A673 (cell line): Measurements from ENCODE around the gene MTTP. TPM values are rescaled to one million over a fixed set of nuclear protein-coding genes. Genes with fewer than 3 reads are reported as not detected.

Source experiments
- BruUV-seq: library from RNA; stranded (reverse); fragments of 400-500 nt; replicated peaks from 2 replicates; lab custom pipeline; 2021; lab: Mats Ljungman, UMichigan
- CTCF ChIA-PET: fragments of 300-600 bp; sonication (Branson Sonifier 250); formaldehyde crosslinking; loops from one replicate; lab custom pipeline; 2022; ENCODE audit warnings: antibody characterized with exemption; lab: Charles Lee
- POLR2A ChIA-PET: fragments of 300-600 bp; sonication (Branson Sonifier 250); formaldehyde crosslinking; loops from one replicate; lab custom pipeline; 2022; ENCODE audit warnings: antibody characterized with exemption; ENCODE audit not compliant: low non-redundant PET; lab: Charles Lee
- DNase-seq: peaks from one replicate; pipeline ENCODE4 v3.0.0-alpha.2; 2015; ENCODE audit warnings: low spot score
- H3K27ac ChIP-seq: fragments of 200-600 bp; sonication (generic); 2 replicates; pipeline ENCODE4 v1.5.1; 2016; ENCODE audit warnings: mixed run types, low read depth, mild to moderate bottlenecking, mixed read lengths, antibody characterized with exemption, low read length; ENCODE audit not compliant: poor library complexity, severe bottlenecking
- H3K27me3 ChIP-seq: fragments of 200-600 bp; sonication (generic); replicated peaks from 2 replicates; pipeline ENCODE4 v1.6.1; 2017; ENCODE audit warnings: mixed run types, low read depth, mild to moderate bottlenecking, mixed read lengths, antibody characterized with exemption, low read length; ENCODE audit not compliant: insufficient read depth, poor library complexity
- H3K36me3 ChIP-seq: fragments of 200-600 bp; sonication (generic); 2 replicates; pipeline ENCODE4 v1.6.1; 2016; ENCODE audit warnings: mixed run types, mild to moderate bottlenecking, mixed read lengths, antibody characterized with exemption, low read length; ENCODE audit not compliant: insufficient read depth, poor library complexity, severe bottlenecking
- H3K4me1 ChIP-seq: fragments of 200-600 bp; sonication (generic); 2 replicates; pipeline ENCODE4 v1.6.1; 2017; ENCODE audit warnings: mixed run types, mild to moderate bottlenecking, mixed read lengths, antibody characterized with exemption, low read length; ENCODE audit not compliant: insufficient read depth, poor library complexity, severe bottlenecking
- H3K4me3 ChIP-seq: fragments of 200-600 bp; sonication (generic); 2 replicates; pipeline ENCODE4 v1.5.1; 2016; ENCODE audit warnings: low read depth, mixed run types, mild to moderate bottlenecking, mixed read lengths, low read length; ENCODE audit not compliant: poor library complexity, severe bottlenecking
- H3K9me3 ChIP-seq: fragments of 200-600 bp; sonication (generic); 2 replicates; pipeline ENCODE4 v1.6.1; 2016; ENCODE audit warnings: mixed run types, low read depth, mild to moderate bottlenecking, mixed read lengths, antibody characterized with exemption, low read length; ENCODE audit not compliant: poor library complexity, severe bottlenecking
- EZH2 ChIP-seq: fragments of 200-600 bp; sonication (generic); IDR thresholded peaks from 2 replicates; pipeline ENCODE4 v1.6.1; 2017; ENCODE audit warnings: borderline replicate concordance, low read depth, mild to moderate bottlenecking, mixed read lengths, antibody characterized with exemption, low read length; ENCODE audit not compliant: poor library complexity, severe bottlenecking
- intact Hi-C: fragments of 100-400 bp; cut with micrococcal nuclease; formaldehyde crosslinking; loops from one replicate; pipeline ENCODE4 v1.10.0; 2022; ENCODE audit not compliant: unreplicated experiment
- total RNA-seq: library from RNA; stranded (reverse); gene quantifications from 2 replicates; pipeline ENCODE4 v1.2.3, GENCODE V29; 2021
- TF ChIP-seq, protein P1 (sequence below): fragments of 300-800, 200-600 bp; sonication (generic); conservative IDR thresholded peaks from 2 replicates; pipeline ENCODE4 v1.5.1; 2017; ENCODE audit warnings: low read depth, mild to moderate bottlenecking, antibody characterized with exemption, low read length, moderate library complexity, mixed read lengths

The MTTP gene
- total RNA-seq, 1 experiment from 2014 or later = not detected

DNA sequence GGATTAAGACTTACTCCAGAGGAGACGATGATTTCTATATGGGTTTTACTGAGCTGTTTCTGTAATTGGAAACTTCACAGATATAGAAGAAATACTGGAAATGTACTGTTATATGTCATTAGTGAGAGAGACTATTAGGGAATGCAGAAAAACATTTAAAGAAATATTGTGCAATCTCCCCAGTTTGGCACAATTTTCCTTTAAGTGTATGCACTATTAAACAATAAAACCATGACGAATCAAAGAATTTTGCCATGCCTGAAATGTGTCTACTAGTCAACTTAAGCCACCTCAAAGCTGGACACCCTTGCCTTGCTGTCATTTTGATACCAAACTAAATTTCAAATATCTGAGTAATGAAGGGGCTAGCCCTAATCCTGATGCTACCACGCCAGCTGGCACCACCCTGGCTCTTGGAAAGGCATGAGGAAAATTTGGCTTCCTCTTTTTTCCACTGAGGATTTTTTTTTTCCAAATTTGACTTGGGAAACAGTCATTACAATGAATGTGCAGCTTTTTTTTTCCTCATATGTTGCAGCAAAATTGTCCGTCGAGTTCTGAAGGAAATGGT lies 36.1 kb downstream of the MTTP start:
- Histone ChIP-seq H3K27me3 (peaks cover 67% of the 10 kb centered on the region), H3K27ac (no peak overlapping the region), H3K36me3 (no peaks in the 10 kb centered on the region), H3K4me1 (no peaks in the 10 kb centered on the region), H3K4me3 (no peak overlapping the region), H3K9me3 (no peaks in the 10 kb centered on the region)
- TF ChIP-seq, protein P1, sequence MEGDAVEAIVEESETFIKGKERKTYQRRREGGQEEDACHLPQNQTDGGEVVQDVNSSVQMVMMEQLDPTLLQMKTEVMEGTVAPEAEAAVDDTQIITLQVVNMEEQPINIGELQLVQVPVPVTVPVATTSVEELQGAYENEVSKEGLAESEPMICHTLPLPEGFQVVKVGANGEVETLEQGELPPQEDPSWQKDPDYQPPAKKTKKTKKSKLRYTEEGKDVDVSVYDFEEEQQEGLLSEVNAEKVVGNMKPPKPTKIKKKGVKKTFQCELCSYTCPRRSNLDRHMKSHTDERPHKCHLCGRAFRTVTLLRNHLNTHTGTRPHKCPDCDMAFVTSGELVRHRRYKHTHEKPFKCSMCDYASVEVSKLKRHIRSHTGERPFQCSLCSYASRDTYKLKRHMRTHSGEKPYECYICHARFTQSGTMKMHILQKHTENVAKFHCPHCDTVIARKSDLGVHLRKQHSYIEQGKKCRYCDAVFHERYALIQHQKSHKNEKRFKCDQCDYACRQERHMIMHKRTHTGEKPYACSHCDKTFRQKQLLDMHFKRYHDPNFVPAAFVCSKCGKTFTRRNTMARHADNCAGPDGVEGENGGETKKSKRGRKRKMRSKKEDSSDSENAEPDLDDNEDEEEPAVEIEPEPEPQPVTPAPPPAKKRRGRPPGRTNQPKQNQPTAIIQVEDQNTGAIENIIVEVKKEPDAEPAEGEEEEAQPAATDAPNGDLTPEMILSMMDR = no peak
- TF ChIP-seq EZH2 = no peak
- BruUV-seq = no TSS peak
- intact Hi-C loops = no loop called here
- DNase-seq = no peak
- POLR2A ChIA-PET = interaction anchor here (0.6 kb wide), 2 partner anchors 20 to 87 kb away, joined by 3 read pairs; no protein-coding TSS in a partner anchor
- CTCF ChIA-PET = interaction anchor here (0.6 kb wide), 1 partner anchor 162 kb away, joined by 3 read pairs; no protein-coding TSS in a partner anchor

DNA sequence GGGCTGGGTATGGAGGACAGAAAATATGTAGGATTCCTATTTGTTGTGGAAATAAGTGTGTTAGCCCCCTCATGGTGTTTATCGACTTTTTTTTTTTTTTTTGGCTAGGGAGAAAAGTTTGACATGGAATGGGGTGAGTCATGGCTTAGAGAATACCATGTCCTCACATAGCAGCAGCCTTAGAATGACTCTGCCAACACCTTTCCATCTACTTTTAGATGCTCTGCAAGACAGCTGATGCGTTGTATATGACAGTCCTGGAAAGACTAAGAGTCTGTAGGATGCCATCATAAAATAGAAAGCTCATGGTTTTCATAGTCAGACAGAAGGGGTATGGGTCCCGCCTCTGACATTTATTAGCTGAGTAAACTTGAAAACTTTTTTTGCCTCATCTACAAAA lies 37.7 kb downstream of the MTTP start:
- no TSS peak for BruUV-seq
- intact Hi-C loops = no loop called here

DNA sequence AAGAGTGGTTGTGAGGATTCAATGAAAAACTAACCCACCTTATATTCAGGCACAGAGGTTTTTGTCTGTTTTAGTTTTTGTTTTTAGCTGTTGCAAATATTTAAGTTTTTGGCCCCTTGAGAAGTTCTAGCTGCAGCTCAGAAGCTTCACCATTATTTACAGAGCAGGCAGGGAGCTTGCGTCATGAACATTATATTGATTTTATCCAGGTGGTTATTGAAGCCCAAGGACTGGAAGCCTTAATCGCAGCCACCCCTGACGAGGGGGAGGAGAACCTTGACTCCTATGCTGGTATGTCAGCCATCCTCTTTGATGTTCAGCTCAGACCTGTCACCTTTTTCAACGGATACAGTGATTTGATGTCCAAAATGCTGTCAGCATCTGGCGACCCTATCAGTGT lies 38.1 kb downstream of the MTTP start:
- Histone ChIP-seq H3K9me3 (no peaks in the 10 kb centered on the region), H3K4me3 (no peak overlapping the region), H3K27ac (no peak overlapping the region), H3K27me3 (peaks cover 57% of the 10 kb centered on the region), H3K4me1 (no peaks in the 10 kb centered on the region), H3K36me3 (no peaks in the 10 kb centered on the region)
- intact Hi-C loops = no loop called here
- no peak for DNase-seq
- BruUV-seq = no TSS peak
- no peak for TF ChIP-seq EZH2
- TF ChIP-seq, protein P1 = no peak
- CTCF ChIA-PET = interaction anchor here (0.5 kb wide), 1 partner anchor 10 kb away, joined by 3 read pairs; no protein-coding TSS in a partner anchor
- POLR2A ChIA-PET = no interaction called here

More for the DNA sequence above, 37.7 kb downstream of the MTTP start:
- ChIA-PET CTCF (no interaction called here), POLR2A (no interaction called here)
- no peak overlapping the region for H3K4me3 ChIP-seq
- no peak overlapping the region for H3K27ac ChIP-seq
- H3K4me1 ChIP-seq = no peaks in the 10 kb centered on the region
- TF ChIP-seq, protein P1 = no peak
- TF ChIP-seq EZH2 = no peak
- no peak for DNase-seq
- H3K27me3 ChIP-seq = peaks cover 61% of the 10 kb centered on the region
- H3K36me3 ChIP-seq = no peaks in the 10 kb centered on the region
- H3K9me3 ChIP-seq = no peaks in the 10 kb centered on the region
